SIG-M5 treated with dmso at 0.1 percent for 504 hours (cell line): Measurements from ENCODE around the gene DNAJC3.
"Not testable (repeated sequence)": the region's sequence is repeated elsewhere in the genome, so short reads cannot be mapped to it uniquely, and the experiment has no call there.

Source experiments
- DNase-seq: peaks from one replicate; lab custom pipeline; 2025; ENCODE audit not compliant: unreplicated experiment; lab: John Stamatoyannopoulos, UW

The DNAJC3 gene

GRCh38 chr13:95763601-95764000 is 86.7 kb downstream of the DNAJC3 start:
- DNase-seq: no peak

- no peak for DNase-seq
These were observed 95.0 kb downstream of the DNAJC3 start for GRCh38 chr13:95771905-95772304.

DNA sequence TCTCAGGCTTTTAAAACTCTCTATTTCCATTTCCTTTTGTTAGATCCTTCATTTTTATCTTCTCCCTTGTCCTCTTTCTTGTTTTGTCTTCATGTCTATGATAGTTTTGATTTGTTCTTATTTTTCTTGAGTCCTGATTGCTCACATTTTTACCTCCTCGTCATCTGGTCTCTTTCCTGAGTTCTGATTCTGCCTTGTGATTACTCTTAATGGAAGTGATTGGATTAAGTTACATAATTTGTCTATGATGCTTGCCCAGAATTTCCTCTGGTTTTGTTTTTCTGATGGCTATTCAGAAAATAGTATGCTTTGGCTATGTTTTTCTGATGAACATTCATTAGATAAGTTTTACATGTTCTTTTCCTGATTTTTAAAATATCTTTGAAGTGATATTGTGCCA is 102.6 kb downstream of the DNAJC3 start:
- DNase-seq: no peak

DNA sequence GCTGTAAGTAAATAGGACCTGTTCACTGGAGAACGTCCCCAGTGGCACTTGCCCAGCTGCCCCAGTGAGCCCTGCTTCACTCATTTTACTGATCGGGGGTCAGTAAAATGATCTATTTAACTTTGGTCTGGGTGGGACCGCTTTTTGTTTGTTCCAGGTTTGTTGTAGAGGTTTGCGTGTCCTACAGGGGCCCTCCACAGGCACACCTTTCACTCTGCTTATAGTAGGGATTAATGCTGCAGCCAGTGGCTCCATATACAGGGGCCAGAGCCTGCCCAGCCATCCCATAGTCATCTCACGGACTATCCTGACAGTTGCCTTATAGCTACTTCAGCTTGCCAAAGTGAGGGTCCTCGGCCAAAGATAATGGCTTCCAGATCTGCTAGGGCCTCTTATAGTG is 104.1 kb downstream of the DNAJC3 start:
- no peak for DNase-seq

GRCh38 chr13:95781940-95782339 is 105.0 kb downstream of the DNAJC3 start:
- DNase-seq: not testable (repeated sequence)

GRCh38 chr13:95783747-95784146 is 106.8 kb downstream of the DNAJC3 start:
- DNase-seq: no peak

- DNase-seq: no peak
These were observed 107.4 kb downstream of the DNAJC3 start for GRCh38 chr13:95784161-95784899.

DNA sequence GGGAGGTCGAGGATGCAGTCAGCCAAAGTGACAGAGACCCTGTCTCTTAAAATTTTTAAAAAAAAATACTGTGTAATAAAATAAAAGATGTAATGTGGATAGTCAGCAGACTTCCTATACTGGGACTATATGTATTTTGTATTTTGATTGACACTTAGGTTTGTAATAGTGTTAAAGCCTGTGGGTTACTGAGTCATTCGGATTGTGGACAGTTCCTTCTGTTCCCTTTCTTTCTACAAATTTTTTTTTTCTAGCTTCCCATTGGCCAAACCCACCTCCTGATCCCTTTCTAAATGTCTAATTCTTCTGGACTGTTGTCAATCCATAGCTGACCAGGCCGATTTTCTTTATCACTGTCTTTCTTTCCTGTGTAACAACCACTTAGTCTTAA is 108.0 kb downstream of the DNAJC3 start:
- DNase-seq: no peak

GRCh38 chr13:95787356-95788099 is 110.6 kb downstream of the DNAJC3 start:
- no peak for DNase-seq

DNA sequence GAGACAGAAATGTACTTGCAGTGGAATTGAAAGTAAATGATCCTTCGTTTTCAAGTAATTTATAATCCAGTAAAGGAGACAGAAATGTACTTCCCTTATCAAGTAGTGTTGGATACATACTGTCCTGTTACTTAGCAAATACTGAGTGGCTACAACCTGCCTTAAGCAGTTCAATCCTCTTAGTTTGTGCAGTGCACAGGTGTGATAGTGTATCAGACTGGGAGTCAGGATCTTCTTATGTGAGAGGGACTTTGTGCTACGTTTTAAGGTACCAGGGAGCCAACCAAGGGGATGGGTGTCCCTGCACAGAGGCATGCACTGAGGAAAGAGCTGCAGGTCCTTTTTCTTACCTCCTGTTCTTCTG is 111.1 kb downstream of the DNAJC3 start:
- DNase-seq: no peak

DNA sequence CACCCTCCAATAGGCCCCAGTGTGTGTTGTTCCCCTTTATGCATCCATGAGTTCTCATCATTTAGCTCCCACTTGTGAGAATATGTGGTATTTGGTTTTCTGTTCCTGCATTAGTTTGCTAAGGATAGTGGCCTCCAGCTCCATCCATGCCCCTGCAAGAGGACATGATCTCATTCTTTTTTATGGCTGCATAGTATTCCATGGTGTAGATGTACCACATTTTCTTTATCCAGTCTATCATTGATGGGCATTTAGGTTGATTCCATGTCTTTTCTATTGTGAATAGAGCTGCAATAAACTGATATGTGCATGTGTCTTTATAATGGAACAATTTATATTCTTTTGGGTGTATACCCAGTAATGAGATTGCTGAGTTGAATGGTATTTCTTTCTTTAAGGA is 112.4 kb downstream of the DNAJC3 start:
- DNase-seq: not testable (repeated sequence)

GRCh38 chr13:95791084-95791722 is 114.3 kb downstream of the DNAJC3 start:
- no peak for DNase-seq

DNA sequence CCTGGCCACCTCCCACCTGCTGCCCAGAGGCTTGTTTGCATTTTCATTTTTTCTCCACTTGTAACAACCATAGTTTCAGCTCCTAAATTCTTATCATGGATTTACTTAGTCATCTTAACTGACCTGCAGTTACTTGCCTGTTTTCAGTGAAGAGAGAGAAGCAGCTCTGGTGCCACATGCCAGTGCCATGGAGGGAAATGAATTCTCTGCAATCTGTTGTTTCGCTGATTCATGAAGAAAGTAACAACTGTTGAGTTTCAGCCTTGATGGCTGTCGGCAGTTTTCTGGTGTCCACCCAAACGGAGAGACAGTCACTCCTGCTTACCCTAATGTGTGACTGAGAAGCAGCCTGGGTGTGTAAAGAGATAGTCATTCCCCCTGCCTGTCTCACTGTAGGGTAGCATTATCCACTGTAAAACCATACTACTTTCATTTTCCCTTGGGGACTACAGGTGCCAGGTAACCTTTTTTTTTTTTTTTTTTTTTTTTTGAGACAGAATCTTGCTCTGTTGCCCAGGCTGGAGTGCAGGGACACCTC is 116.1 kb downstream of the DNAJC3 start:
- DNase-seq: no peak

- DNase-seq: no peak
These were observed 116.8 kb downstream of the DNAJC3 start for GRCh38 chr13:95793781-95794180.

DNA sequence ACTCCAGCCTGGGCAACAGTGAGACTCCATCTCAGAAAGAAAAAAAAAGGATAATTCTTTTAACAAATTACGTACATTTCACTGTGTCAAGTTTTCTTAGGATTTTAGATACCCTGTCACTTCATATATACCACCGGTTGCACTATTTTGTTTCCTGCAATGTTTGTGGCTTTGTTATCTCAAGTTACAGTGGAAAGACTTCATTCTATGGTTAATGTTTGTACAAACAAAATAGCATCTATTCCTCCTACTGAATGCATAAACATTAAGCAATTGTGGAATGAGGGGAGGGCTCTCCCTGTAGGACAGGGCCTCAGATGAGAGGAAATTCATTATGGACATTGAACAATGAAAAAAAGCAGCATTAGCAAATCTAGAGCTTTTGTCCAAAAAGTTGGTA is 120.1 kb downstream of the DNAJC3 start:
- no peak for DNase-seq

GRCh38 chr13:95800436-95800835 is 123.5 kb downstream of the DNAJC3 start:
- no peak for DNase-seq

DNA sequence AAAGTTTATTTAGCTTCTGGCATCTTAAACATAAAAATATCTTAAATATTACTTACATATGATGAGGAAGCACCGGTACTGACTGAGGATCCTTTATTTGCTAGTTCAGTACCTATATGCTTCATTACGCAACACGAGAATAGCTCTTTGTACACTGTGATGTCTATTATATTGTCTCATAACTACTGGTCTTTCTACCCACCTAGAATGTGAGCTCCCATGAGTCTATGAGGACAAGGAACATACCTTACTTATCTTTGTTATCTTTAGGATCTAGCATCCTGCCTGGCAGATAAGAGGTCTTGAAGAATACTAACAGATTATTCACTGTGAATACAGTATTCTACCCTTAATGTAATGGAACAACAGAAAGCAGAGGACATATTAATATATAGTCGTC is 124.9 kb downstream of the DNAJC3 start:
- no peak for DNase-seq

DNA sequence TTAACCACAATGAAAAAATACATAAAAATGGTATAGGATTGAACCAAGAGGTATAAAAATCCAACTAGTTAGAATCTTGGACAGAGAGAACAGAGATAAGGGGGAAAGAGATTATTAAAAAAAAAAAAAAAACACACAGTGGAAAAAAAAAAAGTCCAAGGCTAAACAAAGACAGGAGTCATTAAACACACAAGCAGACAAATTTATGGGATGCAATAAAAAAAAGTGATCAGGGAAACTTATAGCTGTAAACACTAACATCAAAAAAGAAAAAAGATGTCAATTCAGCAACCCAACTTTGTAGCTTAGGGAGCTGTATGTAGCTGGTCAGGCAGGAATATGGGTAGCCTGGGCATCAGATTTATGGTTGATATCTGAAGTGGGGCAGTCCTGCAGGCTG is 129.0 kb downstream of the DNAJC3 start:
- DNase-seq: no peak

DNA sequence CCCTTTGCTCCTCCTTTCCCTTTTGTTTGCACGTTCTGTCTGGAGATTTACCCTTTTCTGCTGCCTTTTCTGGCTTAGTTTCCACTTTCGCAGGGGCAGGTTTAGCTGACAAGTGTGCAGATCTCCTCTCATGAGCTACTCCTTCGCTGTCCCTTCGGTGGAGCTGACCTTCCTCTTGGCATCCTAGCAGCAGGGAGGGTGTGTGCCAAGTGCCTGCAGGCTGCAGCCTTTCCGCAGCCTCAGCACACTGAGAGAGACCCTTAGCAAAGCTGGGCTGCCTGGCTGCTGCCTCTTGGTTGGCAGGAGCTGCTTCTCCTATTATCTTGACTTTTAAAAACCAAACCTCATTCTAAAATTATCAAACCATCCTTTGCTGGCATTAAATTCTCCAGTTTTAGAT is 132.5 kb downstream of the DNAJC3 start:
- DNase-seq: no peak

- peak; percentile 24 for DNase-seq
These were observed 136.2 kb downstream of the DNAJC3 start for GRCh38 chr13:95813139-95813538.

DNA sequence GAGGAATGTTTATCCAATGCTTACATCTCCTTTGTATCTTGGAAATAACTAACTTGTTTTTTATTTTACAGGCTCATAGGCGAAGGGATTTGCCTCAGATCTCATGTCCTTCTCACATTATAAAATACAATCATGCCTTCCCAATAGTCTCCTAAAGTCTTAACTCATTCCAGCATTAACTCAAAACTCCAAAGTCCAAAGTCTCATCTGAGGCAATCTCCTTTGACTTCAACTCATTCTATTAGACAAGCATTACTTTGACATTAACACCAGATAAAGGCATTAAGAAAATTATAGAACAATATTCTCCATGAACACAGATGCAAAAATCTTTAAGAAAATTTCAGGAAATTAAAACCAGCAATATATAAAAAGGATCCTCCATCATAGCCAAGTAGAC is 137.6 kb downstream of the DNAJC3 start:
- no peak for DNase-seq

GRCh38 chr13:95822303-95822702 is 145.4 kb downstream of the DNAJC3 start:
- no peak for DNase-seq
